Osteoblast (primary cell): ENCODE measurements around the gene ERCC6L2. TPM values are rescaled to one million over a fixed set of nuclear protein-coding genes. Genes with fewer than 3 reads are reported as not detected.

Experiments
- DNase-seq: peaks from one replicate; pipeline ENCODE4 v3.0.0; 2011; ENCODE audit warnings: low spot score, mixed read lengths; ENCODE audit not compliant: insufficient read length; ENCODE audit errors: missing footprints
- H2AFZ ChIP-seq: 2 replicates; pipeline ENCODE4 v1.6.0; 2011; ENCODE audit warnings: mild to moderate bottlenecking, low read length
- H3K27ac ChIP-seq: 2 replicates; pipeline ENCODE4 v1.5.1; 2011; ENCODE audit warnings: mild to moderate bottlenecking, low read depth, low read length, moderate library complexity
- H3K27me3 ChIP-seq: 2 replicates; pipeline ENCODE4 v1.6.0; 2012; ENCODE audit warnings: mild to moderate bottlenecking, control low read depth, inconsistent platforms, low read length, moderate library complexity; ENCODE audit not compliant: insufficient read depth
- H3K36me3 ChIP-seq: 2 replicates; pipeline ENCODE4 v1.5.1; 2011; ENCODE audit warnings: mild to moderate bottlenecking, low read length, control low read depth, moderate library complexity; ENCODE audit not compliant: insufficient read depth
- H3K4me1 ChIP-seq: 2 replicates; pipeline ENCODE4 v1.5.1; 2011; ENCODE audit warnings: mild to moderate bottlenecking, low read length, control low read depth, moderate library complexity; ENCODE audit not compliant: insufficient read depth
- H3K4me2 ChIP-seq: 2 replicates; pipeline ENCODE4 v1.6.0; 2011; ENCODE audit warnings: mild to moderate bottlenecking, low read length; ENCODE audit not compliant: insufficient read depth
- H3K4me3 ChIP-seq: fragments of 200-600 bp; sonication (generic); 3 replicates; pipeline ENCODE4 v1.5.1; 2012; ENCODE audit warnings: mild to moderate bottlenecking, low read length, inconsistent platforms; ENCODE audit not compliant: insufficient read depth
- H3K79me2 ChIP-seq: 2 replicates; pipeline ENCODE4 v1.6.0; 2012; ENCODE audit warnings: mild to moderate bottlenecking, low read length, control low read depth, inconsistent platforms; ENCODE audit not compliant: insufficient read depth
- H3K9me3 ChIP-seq: 2 replicates; pipeline ENCODE4 v1.5.1; 2011; ENCODE audit warnings: low read depth, low read length, control low read depth
- H4K20me1 ChIP-seq: 2 replicates; pipeline ENCODE4 v1.6.0; 2012; ENCODE audit warnings: mild to moderate bottlenecking, low read length, control low read depth; ENCODE audit not compliant: insufficient read depth
- total RNA-seq: library from RNA; depleted of rRNA; stranded (reverse); fragments of >200 nt; gene quantifications from 2 replicates; pipeline ENCODE4 v1.2.3, GENCODE V29; 2012
- TF ChIP-seq, protein P1 (sequence below): IDR thresholded peaks from 2 replicates; pipeline ENCODE4 v1.5.1; 2011; ENCODE audit warnings: mild to moderate bottlenecking, low read depth, low read length, moderate library complexity; ENCODE audit errors: extremely low read depth

ERCC6L2 gene
- total RNA-seq, 1 donor = 77.8 TPM

DNA sequence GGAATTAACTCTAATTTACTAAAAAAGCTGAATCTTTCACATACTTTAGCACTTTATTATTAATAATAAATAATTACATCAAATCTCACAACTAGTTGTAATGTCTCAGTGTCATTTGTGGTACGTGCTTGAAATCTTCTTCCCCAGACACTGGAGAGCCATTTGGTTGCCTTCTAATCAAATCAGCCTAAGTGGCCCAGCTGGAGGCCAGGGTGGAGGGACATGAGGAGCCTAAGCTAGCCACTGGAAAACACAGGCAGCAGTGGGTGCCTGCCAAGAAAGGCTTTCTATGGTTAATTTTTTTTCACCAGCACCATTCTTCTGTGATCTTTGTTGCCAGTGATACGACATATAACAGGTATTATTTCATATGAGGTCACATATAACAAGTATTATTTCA, 117.0 kb downstream of the ERCC6L2 start:
- Histone ChIP-seq H3K4me3 (no peak overlapping the region), H3K27me3 (no peaks in the 10 kb centered on the region), H3K36me3 (no peaks in the 10 kb centered on the region), H3K9me3 (no peaks in the 10 kb centered on the region), H3K4me2 (no peak overlapping the region), H3K4me1 (peaks cover 15% of the 10 kb centered on the region), H3K27ac (no peak overlapping the region), H2AFZ (no peak overlapping the region), H4K20me1 (no peaks in the 10 kb centered on the region), H3K79me2 (no peaks in the 10 kb centered on the region)
- TF ChIP-seq, protein P1, sequence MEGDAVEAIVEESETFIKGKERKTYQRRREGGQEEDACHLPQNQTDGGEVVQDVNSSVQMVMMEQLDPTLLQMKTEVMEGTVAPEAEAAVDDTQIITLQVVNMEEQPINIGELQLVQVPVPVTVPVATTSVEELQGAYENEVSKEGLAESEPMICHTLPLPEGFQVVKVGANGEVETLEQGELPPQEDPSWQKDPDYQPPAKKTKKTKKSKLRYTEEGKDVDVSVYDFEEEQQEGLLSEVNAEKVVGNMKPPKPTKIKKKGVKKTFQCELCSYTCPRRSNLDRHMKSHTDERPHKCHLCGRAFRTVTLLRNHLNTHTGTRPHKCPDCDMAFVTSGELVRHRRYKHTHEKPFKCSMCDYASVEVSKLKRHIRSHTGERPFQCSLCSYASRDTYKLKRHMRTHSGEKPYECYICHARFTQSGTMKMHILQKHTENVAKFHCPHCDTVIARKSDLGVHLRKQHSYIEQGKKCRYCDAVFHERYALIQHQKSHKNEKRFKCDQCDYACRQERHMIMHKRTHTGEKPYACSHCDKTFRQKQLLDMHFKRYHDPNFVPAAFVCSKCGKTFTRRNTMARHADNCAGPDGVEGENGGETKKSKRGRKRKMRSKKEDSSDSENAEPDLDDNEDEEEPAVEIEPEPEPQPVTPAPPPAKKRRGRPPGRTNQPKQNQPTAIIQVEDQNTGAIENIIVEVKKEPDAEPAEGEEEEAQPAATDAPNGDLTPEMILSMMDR = no peak
- no peak for DNase-seq

- Histone ChIP-seq H3K27me3 (no peaks in the 10 kb centered on the region), H3K79me2 (no peaks in the 10 kb centered on the region), H2AFZ (no peak overlapping the region), H3K9me3 (no peaks in the 10 kb centered on the region), H3K36me3 (no peaks in the 10 kb centered on the region), H3K4me1 (peaks cover 15% of the 10 kb centered on the region), H3K4me2 (no peak overlapping the region), H3K4me3 (no peak overlapping the region), H4K20me1 (no peaks in the 10 kb centered on the region), H3K27ac (no peak overlapping the region)
- DNase-seq = no peak
- TF ChIP-seq, protein P1 = no peak
Measured at GRCh38 chr9:95993337-95993736, 117.8 kb downstream of the ERCC6L2 start.

GRCh38 chr9:95999390-95999789, 123.9 kb downstream of the ERCC6L2 start:
- Histone ChIP-seq H3K4me3 (no peak overlapping the region), H3K4me1 (no peaks in the 10 kb centered on the region), H3K9me3 (no peaks in the 10 kb centered on the region), H4K20me1 (no peaks in the 10 kb centered on the region), H3K36me3 (no peaks in the 10 kb centered on the region), H3K4me2 (no peak overlapping the region), H3K27me3 (no peaks in the 10 kb centered on the region), H3K79me2 (no peaks in the 10 kb centered on the region), H3K27ac (no peak overlapping the region), H2AFZ (no peak overlapping the region)
- no peak for DNase-seq
- TF ChIP-seq, protein P1 = no peak

DNA sequence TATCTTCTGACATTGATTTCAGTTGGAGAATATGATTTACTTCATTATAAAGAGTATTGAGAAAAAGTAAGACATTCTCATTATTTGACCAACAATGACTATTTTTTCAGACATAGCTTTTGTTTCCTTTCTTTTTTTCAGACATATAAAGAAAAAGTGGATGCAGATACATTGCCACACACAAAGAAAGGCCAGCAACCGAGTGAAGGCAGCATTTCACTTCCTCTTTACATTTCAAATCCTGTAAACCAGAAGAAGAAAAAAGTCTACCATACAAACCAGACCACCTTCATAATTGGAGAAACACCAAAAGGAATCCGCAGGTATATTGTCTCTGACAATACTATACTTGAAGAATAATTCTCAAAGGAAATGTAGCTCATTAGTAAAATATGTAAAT, 128.9 kb downstream of the ERCC6L2 start:
- TF ChIP-seq, protein P1 = no peak
- H3K27ac ChIP-seq = no peak overlapping the region
- H3K79me2 ChIP-seq = no peaks in the 10 kb centered on the region
- no peaks in the 10 kb centered on the region for H3K9me3 ChIP-seq
- H4K20me1 ChIP-seq = peaks cover 10% of the 10 kb centered on the region
- no peaks in the 10 kb centered on the region for H3K27me3 ChIP-seq
- no peak for DNase-seq
- peaks cover 8% of the 10 kb centered on the region for H3K36me3 ChIP-seq
- no peak overlapping the region for H2AFZ ChIP-seq
- H3K4me2 ChIP-seq = no peak overlapping the region
- peaks cover 13% of the 10 kb centered on the region for H3K4me1 ChIP-seq
- H3K4me3 ChIP-seq = no peak overlapping the region
